Measurements from ENCODE around the gene TEX264.
A peak's percentile ranks its signal among the peaks of the same experiment; 100 is the strongest.
"Not testable (repeated sequence)": the region's sequence is repeated elsewhere in the genome, so short reads cannot be mapped to it uniquely, and the experiment has no call there.

The TEX264 gene

DNA sequence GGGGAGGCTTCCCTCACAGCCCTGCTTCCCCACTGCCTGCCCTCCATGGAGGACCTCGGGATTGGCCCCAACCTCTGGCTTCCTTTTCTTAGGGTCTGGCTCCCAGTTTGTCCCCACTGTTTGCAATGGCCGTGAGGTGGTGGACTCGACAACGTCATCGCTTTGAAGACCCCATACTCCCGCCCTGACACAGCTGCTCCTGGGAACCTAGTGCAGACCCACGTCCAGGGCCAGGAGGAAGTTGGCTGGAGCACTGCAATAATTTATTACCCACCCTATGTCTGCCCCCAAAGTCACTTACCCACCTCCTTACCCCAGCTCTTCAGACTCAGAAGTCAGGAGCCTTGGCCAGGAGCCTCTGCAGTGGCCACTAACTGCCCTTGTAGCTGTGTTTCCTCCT, 46.9 kb downstream of the TEX264 start:
- no peak for DNase-seq

GRCh38 chr3:51718547-51719409, 47.7 kb downstream of the TEX264 start:
- peak; percentile 56 for DNase-seq

- no peak for DNase-seq
These were observed 48.5 kb downstream of the TEX264 start for GRCh38 chr3:51719410-51720025.

DNA sequence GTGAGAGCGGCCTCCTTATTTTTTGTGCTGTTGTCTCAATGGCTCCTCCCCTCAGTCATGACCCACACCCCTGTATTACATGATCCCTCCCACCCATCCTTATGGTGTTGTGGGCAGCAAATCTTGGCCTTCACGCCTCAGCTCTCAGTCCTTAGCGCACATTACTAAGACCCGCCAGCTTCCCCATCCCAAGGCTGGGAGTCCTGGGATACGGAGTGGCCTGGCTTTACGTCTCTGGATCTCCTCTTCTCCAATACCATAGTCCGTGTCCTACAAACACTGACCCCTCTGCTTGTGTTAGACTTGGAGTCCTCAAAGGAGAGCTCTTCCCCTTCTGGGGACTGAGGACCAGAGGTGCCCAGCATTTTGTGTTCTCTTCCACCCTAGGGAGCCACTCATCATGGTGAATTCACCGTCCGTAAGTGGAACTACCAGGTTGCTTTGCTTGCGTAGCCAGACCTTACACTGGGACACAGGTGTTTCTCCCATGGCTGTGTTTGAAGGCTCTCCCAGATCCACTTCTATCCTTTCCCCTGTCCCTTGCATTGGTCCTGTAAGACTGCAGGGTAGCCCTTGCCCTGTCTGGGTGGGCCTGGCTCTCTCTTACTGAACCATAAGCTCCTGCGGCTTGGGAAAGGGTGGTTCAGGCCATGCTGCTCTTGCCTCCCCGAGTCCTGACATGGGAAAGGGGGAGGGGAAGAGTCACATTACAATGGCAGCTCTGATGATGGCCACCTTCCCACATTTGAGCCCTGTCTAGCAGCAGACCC, 49.4 kb downstream of the TEX264 start:
- DNase-seq, result no peak

- no peak for DNase-seq
These were observed 50.2 kb downstream of the TEX264 start for GRCh38 chr3:51721062-51721745.

DNA sequence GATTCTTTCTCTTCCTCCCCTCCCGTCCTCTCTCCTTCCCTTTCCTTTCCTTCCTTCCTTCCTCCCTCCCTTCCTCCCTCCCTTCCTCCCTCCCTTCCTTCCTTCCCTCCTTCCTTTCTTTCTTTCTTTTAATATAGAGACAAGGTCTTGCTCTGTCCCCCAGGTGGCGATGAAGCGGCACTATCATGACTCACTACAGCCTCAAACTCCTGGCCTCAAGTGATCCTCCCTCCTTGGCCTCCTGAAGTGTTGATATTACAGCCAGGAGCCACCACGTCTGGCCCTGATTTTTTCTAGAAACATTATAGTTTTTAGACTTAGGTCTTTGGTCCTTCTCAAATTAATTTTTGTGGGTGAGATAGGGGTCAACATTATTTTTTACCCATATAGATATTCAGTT, 51.3 kb downstream of the TEX264 start:
- DNase-seq, result no peak

- no peak for DNase-seq
These were observed 56.4 kb downstream of the TEX264 start for GRCh38 chr3:51727500-51727899.

GRCh38 chr3:51729042-51729633, 58.1 kb downstream of the TEX264 start:
- no peak for DNase-seq

GRCh38 chr3:51733859-51734571, 63.0 kb downstream of the TEX264 start:
- no peak for DNase-seq

GRCh38 chr3:51734572-51734907, 63.5 kb downstream of the TEX264 start:
- peak; percentile 2 for DNase-seq

DNA sequence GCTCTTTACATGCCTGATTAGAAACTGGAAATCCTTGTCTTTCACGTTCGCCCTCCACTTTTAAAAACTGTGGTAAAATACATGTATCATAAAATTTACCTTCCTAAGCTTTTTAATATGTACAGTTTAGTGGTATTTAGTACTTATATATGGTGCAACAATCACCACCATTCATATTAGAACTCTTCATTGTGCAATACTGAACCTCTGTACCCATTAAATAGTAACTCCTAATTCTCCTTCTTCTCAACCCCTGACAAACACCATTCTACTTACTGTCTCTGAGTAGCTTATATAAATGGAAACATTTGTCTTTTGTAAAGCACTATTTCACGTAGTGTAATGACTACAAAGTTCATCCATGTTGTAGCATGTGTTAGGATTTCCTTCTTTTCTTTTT, 64.0 kb downstream of the TEX264 start:
- DNase-seq, result no peak

- DNase-seq, result no peak
These were observed 64.9 kb downstream of the TEX264 start for GRCh38 chr3:51735950-51736349.

DNA sequence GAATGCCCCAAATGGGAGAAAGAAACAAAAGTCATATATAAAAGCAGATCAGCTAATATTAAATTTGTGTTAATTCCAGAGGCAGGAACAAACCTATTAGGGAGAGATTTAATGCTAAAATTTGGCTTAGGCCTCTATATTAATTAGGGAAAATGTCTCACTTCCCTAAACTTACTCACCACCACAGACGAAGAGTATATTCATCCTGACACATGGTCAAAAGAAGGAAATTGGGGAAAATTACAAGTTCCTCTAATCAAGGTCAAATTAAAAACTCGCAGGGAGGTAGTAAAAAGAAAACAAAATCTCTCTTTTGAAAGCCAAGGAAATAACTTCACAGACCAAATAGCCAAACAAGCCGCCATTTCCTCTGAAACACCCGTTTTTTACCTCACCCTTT, 68.1 kb downstream of the TEX264 start:
- DNase-seq, result no peak

DNA sequence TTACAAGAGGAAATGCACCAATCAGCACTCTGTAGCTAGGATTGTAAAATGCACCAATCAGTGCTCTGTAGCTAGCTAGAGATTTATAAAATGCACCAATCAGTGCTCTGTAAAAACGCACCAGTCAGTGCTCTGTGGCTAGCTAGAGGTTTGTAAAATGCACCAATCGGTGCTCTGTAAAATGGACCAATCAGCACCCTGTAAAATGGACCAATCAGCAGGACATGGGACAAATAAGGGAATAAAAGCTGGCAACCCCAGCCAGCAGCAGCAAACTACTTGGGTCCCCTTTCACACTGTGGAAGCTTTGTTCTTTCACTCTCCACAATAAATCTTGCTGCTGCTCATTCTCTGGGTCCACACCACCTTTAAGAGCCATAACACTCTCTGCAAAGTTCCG, 71.3 kb downstream of the TEX264 start:
- DNase-seq, result not testable (repeated sequence)

DNA sequence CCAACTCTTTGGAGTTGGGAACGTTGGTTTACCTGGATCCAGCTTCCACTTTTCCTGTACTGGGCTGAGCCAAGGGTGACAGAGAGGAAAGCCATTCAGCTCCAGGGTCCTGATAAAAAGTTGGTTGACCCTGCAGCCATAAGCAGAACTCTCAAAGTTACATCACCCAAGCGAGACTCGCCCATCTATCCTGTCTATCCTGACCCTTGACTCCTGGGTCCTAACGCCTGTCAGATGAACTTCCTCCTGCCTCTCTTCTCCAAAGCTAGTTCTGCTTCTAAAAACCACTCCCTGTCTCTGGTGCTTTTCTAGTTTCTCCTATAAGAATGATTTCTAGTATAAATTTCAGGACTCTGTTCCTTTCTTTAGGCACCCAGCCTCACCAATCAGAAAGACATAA, 71.9 kb downstream of the TEX264 start:
- not testable (repeated sequence) for DNase-seq

- no peak for DNase-seq
These were observed 76.8 kb downstream of the TEX264 start for GRCh38 chr3:51747840-51748239.

DNA sequence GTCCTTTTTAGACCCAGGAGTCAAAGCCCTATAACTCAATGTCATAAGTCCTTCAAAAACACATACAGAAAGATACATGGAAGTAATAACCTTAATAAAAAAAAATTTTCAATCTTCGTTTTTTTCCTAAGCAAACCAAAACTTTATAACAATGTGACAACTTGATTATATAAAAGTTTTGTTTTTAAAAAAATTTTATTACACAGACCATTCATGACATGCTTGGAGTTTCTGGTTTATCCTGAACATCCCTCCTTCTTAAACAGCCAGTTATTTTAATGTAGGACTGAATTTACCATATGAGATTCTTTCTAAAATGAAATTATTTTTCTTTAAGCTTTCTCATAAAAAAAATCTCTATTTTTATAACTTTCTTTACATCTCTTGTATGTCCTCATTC, 77.3 kb downstream of the TEX264 start:
- no peak for DNase-seq

- no peak for DNase-seq
These were observed 79.8 kb downstream of the TEX264 start for GRCh38 chr3:51750878-51751277.

DNA sequence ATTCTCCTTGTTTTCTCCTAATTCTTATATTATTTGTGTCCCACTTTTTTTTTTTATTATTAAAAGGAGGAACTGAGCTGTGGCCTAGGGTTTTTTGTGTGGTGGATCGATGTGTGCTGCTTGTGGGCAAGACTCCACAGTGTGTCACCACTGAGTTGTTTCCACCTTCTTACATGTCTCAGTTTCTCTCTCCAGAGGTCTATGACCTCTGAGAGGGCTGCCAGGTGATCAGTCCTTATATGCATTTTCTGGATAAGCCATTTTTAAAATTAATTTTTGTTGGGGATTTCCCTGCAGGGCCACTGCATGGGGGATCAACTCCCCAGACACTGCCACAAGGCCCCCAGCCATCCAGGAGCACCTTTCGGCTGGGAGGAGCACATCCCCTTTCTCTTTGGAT, 80.2 kb downstream of the TEX264 start:
- no peak for DNase-seq

All from CD4-positive, alpha-beta T cell treated with Interleukin-17A for 1 hour (primary cell).